ENCODE measurements around the gene CRTC1. TPM values are rescaled to one million over a fixed set of nuclear protein-coding genes. Genes with fewer than 3 reads are reported as not detected.

Gene CRTC1
- total RNA-seq, 1 experiment from 2014 or later: 2.1 TPM

DNA sequence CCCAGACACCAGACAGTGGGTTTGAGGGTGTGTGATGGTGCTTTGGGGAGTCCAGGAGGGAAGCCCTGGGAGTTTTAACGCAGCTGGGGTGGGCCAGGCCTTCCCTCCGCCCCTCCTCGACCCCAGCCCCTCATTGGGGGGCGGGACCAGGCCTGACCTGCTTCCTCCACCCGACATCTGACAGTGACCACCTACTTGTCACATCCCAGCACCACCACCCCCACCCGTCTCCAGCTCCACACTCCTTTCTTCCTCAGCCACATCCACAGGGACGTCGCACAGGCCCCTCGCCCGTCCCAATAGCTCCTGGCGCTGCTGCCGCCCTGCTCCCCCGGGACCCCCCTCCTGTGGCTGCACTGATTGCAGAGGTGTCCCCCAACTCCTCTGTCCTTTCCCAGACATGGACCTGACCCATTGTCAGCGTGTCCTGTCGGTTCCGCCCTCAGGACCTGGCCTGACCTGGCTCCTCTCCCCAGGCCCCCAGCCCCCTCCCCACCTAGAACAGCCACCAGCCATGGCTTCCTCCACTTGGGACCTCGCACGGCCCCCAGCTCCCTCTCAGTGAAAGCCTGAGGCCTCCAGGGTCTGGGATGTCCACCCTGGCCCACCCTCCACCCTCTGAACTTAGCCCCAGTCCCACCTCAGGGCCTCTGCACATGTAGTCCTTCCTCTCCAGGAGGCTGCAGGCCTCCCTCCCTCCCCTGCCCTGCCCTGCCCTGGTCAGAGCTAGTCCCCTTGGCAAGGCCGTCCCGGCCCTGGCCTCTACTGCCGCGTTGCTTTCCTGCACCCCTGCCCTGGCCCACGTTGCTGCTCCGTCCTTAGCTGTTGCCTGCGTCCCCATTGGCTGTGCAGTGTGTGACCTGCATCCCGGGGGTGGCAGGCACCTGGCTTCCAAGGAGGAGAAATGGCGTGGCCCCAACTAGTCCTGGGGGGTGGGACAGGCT is 77.2 kb downstream of the CRTC1 start:
- in situ Hi-C loops (cut with HindIII; ENCODE audit: low sequenced_read_pairs): no loop called here
- DNase-seq (ENCODE audit: low spot score): no peak

DNA sequence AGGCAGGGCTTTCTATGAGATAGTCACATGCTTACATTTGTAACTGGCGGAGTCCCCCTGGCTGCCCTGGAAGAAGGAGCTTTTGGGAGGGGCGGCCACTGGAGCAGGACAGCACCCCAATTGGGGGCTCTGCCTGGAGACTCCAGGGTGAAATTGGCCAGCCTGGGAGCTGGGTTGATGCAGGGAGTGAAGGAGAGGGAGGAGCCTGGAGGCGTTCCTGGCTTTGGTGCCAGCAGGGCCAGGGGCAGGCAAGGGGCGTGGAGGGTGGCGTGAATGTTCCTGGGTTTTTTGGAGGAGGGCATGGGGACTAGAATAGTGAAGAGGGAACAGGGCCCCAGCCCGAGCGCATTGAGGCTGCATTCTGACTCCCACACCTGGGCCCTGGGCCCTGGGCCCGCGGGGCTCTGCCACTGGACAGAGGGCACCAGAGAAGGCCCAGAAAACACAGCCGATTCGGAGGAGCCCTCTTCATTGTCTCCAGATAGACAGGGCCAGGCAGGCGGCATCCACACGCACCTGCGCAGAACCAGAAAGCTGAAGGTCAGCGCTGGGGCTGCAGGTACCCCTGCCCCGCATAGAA is 78.1 kb downstream of the CRTC1 start:
- DNase-seq (ENCODE audit: low spot score): no peak
- in situ Hi-C loops (cut with HindIII; ENCODE audit: low sequenced_read_pairs): no loop called here

DNA sequence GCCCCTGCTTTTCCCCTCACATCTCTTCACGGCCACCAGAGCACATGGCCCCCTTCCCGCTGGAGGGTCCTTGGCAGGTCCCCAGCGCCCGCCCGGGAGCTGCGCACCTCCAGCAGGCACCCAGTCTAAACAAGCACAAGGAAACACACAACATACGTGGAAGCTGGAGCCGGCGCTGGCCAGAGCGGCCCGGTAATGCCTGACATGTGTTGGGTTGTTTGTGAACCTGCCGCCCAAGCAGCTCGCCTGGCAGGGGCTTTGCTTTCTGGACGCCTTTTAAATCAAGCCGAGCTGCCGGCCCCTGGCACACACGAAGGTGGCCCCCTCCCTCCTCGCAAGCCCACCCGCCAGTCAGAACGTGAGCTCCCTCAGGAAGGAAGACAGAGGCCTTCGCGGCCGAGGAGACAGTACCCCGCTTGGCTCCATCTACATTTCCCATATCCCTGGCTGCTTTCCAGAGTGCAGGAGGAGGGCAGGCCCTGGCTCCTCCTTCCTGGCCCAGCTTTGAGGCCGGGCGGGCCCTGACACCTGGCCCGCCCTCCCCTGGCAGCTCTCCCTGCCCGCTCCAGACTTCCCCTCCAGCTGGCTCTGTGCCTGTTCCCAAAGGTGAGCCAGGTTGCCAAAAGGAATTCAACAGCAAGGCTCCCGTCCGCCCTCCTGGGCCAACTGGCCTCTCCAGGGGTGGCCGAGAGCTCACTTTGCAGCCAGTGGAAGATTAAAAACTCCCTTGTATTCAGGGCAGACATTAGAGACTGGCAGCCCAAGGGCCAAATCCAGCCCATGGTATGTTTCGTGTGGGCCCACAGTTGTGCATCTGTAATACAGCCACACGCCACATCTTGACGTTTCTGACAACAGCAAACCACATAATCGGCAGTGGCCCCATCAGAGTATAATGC is 78.9 kb downstream of the CRTC1 start:
- peak; percentile 98 for DNase-seq (ENCODE audit: low spot score)
- in situ Hi-C loops (cut with HindIII; ENCODE audit: low sequenced_read_pairs): no loop called here

GRCh38 chr19:18763674-18764590 is 80.5 kb downstream of the CRTC1 start:
- in situ Hi-C loops (cut with HindIII; ENCODE audit: low sequenced_read_pairs): no loop called here
- no peak for DNase-seq (ENCODE audit: low spot score)

GRCh38 chr19:18764591-18765051 is 81.1 kb downstream of the CRTC1 start:
- no peak for DNase-seq (ENCODE audit: low spot score)
- in situ Hi-C loops (cut with HindIII; ENCODE audit: low sequenced_read_pairs): no loop called here

- in situ Hi-C loops (cut with HindIII; ENCODE audit: low sequenced_read_pairs): no loop called here
- DNase-seq (ENCODE audit: low spot score): no peak
These were observed 81.7 kb downstream of the CRTC1 start for GRCh38 chr19:18765224-18765623.

DNA sequence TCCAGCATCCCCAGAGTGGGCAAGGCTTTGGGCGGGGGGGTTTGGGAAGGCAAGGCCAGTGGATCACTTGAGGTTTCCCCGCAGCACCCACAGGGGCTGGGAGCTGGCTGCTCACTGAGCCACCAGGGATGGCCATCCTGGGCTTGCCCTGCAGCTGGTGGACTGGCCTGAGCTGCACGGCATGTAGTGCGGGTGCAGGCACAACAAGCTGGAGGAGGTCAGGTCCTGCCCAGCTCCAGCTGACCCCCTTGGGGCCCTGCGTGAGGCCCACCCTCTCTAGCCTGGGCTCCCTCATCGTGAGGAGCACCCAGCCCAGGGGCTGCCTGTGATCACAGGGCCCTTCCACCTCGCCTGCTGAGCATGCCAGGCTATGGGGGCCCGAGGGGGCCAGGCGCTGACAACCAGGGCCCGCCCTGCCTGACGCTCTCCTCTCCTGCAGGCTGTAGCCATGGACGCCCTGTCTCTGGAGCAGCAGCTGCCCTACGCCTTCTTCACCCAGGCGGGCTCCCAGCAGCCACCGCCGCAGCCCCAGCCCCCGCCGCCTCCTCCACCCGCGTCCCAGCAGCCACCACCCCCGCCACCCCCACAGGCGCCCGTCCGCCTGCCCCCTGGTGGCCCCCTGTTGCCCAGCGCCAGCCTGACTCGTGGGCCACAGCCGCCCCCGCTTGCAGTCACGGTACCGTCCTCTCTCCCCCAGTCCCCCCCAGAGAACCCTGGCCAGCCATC is 84.7 kb downstream of the CRTC1 start:
- DNase-seq (ENCODE audit: low spot score): no peak
- in situ Hi-C loops (cut with HindIII; ENCODE audit: low sequenced_read_pairs): no loop called here

DNA sequence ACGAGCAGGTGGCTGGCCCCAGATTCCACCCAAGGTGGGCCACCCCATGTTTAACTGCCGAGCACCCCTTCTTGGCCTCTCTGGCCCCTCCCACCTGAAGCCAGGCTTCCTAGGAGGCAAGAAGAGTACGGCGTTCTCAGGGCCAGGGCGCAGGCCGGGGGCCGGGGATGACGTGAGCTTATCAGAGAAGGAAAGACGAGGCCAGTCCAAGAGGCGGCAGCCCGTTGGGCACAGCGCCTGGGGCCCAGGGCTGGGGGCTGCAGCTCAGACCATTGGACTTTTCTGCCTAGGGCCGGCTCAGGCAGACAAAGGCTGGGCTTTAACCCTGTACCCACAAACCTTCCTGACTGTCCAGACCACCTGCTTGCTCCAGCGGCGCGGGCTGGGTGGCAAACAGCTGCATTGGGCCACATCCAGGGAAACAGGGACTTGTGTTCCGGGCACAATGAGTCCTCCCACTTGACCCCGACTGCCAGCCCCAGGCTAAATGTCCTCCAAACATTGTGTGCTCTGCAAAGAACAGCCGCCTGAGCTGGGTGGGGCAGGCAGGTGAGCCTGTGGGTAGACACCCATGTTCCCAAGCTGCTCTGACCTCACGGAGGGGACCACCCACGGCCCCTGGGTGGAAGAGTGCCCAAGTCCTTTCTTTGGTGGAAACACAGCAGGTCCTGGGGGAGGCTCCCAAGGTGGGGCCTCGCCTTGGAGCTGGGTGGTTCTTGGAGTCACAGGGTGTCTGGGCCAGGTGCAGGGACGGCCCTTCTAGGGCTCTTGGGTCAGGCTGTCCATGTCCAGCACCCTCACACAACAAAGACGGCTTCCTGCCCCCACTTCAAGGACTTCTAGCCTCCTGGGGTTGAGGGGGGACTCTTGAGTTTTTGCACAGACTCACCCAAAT is 85.8 kb downstream of the CRTC1 start:
- in situ Hi-C loops (cut with HindIII; ENCODE audit: low sequenced_read_pairs): no loop called here
- no peak for DNase-seq (ENCODE audit: low spot score)

- in situ Hi-C loops (cut with HindIII; ENCODE audit: low sequenced_read_pairs): no loop called here
- DNase-seq (ENCODE audit: low spot score): no peak
These were observed 86.6 kb downstream of the CRTC1 start for GRCh38 chr19:18769989-18770528.

DNA sequence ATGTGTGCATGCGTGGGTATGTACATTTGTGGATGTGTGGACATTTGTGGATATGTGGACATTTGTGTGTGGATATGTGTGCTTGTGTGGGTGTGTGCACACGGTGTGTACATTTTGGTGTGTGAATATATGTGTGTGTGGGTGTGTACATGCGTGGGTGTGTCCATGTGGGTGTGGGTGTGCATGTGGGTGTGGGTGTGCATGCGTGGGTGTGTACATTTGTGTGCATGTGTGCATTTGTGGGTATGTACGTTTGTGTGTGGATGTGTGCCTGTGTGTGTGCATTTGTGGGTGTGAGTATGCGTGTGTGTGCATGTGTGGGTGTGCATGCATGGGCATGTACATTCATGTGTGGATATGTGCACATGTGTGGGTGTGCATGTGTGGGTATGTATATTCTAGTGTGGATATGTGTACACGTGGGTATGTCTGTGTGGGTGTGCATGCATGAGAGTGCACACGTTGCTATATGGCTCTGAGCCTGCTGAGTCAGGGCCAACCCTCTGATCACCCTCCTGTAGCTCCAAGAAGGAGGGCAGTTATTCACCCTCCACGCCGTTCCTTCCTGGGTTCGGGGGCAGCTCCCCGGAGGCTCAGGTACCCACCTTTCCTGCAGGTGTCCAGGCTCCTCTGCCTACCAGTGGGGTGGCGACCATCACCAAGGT is 87.3 kb downstream of the CRTC1 start:
- no peak for DNase-seq (ENCODE audit: low spot score)
- in situ Hi-C loops (cut with HindIII; ENCODE audit: low sequenced_read_pairs): no loop called here

DNA sequence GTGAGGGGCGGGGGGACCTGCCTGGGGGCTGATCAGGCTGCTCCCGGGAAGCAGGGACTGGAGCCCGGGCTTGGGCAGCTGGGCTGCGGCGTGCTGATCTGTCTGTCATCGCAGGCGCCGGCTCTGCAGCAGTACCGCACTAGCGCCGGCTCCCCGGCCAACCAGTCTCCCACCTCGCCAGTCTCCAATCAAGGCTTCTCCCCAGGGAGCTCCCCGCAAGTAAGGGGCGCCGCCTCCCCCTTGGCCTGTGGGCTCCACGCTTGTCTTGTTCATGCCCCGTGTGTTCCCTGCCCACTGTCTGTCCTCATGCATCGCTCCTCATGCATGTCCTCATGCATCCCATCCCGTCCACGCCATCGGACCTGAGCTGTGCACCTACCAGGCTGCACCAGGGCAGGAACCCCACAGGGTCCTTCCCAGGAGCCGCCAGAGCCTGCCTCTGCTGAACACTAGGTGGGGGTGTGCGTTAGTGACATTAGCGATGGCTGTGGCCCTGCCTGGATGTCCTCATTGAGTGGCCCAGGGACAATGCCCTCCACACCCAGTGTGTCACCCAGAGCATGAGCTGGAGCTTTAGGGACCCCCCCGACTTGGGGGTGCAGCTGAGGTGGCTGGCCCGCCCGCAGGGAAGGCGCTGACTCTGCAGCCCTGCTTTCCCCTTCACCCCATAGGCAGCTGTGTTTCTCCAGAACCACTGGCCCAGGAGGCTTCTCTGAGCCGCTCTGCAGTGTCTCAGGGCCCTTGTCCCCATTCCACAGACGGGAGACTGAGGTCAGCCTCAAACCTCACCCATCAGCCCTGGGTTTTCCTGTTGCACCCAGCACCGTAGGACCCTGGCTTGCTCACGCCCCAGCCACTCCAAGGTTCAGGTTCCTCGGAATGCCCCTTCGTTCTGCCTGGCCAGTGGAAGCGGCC is 88.1 kb downstream of the CRTC1 start:
- in situ Hi-C loops (cut with HindIII; ENCODE audit: low sequenced_read_pairs): no loop called here
- peak; percentile 41 for DNase-seq (ENCODE audit: low spot score)

DNA sequence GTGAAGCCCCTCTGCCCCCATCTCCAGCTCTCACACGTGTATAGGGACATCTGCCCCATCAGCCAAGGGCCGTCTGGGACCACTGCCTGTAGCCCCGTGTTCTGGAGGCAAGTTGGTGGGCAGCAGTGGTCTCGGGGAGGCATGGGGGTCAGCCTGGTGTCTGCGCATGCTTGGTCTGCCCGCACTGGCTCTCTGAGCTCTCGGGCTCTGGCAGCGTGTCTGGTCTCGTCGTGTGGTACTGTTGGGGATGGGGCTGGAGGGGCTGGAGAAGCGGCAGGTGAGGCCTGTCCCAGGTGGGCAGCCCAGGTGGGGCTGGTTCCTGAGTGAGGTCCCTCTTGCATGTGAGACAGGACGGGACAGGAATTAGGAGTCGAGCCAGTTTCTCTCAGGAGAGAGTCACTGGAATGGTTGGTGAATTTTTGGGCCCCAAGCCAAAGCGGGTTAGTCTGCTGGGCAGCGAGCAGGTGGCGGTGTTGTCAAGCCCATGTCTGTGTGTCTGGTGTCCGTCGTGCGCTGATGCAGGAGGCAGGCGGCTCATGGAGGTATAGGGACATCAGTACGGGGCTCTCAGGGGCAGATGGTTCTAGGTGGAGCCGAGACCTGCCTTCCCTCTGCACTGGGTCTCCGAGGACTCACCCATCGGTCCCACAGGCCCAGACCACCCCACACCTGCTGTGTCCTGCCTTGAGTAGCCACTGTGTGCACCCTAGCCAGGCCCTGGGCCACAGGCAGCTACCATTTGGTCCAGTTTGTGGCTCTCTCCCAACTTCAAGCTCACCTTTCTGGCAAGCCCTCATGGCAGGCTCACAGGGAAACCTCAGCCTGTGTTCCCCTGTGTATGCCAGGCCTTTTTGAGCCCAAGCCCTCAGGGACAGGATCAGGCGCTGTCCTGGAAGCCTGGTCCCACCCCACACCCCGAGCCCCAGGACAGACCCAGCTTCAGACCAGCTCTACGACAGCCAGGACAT is 89.4 kb downstream of the CRTC1 start:
- peak; percentile 69 for DNase-seq (ENCODE audit: low spot score)
- in situ Hi-C loops (cut with HindIII; ENCODE audit: low sequenced_read_pairs): no loop called here

GRCh38 chr19:18773682-18774081 is 90.2 kb downstream of the CRTC1 start:
- in situ Hi-C loops (cut with HindIII; ENCODE audit: low sequenced_read_pairs): no loop called here

GRCh38 chr19:18774107-18774506 is 90.6 kb downstream of the CRTC1 start:
- DNase-seq (ENCODE audit: low spot score): no peak
- in situ Hi-C loops (cut with HindIII; ENCODE audit: low sequenced_read_pairs): no loop called here

More at GRCh38 chr19:18773682-18774081, 90.2 kb downstream of the CRTC1 start:
- no peak for DNase-seq (ENCODE audit: low spot score)
